Measurements from ENCODE around the gene KCNMB1. TPM values are rescaled to one million over a fixed set of nuclear protein-coding genes. Genes with fewer than 3 reads are reported as not detected.

Gene KCNMB1, protein sequence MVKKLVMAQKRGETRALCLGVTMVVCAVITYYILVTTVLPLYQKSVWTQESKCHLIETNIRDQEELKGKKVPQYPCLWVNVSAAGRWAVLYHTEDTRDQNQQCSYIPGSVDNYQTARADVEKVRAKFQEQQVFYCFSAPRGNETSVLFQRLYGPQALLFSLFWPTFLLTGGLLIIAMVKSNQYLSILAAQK
- 0.61 TPM for polyA plus RNA-seq (ENCODE audit: insufficient read length)

GRCh38 chr5:170388818-170389549, at the start of gene KCNMB1:
KCNMB1 (minus strand) TSS chr5:170389367; CDS start chr5:170385447, 3,920 bp downstream.
- no peak for DNase-seq (ENCODE audit: low read depth)

DNA sequence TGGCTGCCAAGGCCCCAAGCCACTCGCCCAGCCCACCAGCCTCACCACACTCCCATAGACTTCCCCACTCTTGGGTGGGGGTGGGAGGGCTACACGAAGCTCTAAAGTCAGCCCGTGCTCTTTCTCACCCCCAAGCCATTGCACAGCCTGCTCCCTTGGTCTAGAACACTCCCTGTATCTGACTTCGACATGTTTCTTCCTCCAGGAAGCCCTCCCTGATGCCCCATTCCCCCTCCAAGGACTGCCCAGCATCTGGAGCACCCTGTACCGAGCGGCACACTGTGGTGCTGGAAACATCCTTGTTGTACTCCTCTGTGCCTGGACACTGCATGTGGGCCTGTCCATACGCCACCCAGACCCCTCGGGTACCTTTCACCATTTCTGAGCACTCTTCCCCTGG, 49.4 kb upstream of the KCNMB1 start:
- no peak for DNase-seq (ENCODE audit: low read depth)

DNA sequence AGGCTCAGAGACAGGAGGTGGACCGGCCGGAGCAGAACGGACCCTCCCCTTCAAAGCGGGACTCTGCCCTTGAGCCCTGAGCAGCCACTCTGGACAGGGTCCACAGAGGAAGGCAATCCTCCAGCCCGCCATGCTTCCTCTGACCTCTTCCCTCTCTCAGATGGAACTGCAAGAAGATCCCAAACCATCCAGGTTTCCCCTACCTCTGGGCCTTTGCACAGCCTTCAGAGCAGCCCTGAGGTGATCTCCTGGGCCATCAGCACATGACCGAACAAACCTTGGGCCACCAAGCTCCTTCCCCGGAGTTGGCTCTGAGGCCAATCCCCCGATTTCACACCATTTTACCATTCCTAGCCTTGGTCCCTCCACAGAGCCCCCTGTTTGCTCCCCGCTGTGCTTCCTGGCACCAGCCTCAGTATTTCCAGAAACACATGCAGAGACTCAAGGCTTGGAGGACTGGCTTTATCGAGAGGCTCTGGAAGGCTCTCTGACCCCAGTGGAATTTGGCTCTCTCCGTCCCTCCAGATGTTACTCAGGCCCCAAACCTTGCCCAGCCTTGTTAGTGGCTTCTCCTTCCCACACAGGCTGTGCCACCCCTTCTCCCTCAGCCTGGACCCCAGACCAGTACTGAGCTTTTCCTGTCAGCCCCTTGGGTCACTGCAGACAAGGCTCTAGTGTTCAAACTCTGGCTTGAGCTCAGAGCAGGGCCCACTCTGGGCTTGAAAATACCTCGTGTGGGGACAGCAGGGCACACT, 48.6 kb upstream of the KCNMB1 start:
- DNase-seq (ENCODE audit: low read depth), result no peak

DNA sequence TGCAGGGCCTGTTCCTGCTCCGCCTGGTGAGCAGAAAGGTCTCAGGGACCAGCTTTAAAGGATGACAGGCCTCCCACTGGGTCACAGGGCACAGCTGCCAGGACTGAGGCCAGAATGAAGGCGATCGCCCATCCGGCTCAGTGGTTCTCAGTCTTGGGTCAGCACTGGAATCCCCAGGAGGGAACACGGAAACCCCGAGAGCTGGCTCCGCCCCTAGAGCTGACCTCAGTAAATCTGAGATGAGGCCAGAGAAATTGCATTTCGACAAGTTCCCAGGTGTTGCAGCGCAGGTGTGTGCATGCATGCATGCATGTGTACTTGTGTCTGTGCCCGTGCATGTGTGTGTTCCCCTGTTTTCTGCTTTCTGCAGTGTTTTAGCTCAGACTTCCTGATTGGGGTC, 47.2 kb upstream of the KCNMB1 start:
- no peak for DNase-seq (ENCODE audit: low read depth)

DNA sequence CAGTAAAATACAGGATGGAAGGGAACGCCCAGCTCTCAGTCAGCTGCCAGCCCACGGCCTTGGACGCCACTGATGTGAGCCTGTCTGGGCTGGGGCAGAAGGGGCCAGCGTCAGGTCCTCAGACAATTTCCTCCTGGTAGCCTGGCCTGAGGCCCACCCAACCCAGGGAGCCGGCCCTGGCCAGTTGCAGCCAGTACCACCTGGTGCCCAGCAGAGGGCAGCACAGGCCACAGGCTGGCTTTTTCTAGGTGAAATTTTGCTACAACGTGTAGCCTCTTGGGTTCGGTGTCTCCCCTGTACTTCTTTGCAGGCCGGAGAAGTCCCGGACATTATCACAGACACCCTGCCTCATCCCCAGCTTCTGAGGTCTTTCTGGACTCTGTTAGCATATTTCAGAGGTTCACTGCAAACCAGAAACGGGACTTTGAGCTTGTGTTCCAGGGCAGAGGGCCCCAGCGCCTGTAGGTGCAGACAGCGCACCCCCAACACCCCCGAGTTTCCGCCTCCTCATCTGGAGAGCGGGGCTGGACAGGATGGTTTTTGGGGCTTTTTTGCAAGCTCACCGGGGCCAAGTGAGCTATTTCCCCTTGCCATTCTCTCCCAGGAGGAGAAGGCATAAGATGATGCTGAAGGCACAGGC, 45.9 kb upstream of the KCNMB1 start:
- DNase-seq (ENCODE audit: low read depth), result no peak

- DNase-seq (ENCODE audit: low read depth), result no peak
Measured at GRCh38 chr5:170432669-170433068, 43.5 kb upstream of the KCNMB1 start.

GRCh38 chr5:170431571-170431970, 42.4 kb upstream of the KCNMB1 start:
- DNase-seq (ENCODE audit: low read depth), result no peak

- no peak for DNase-seq (ENCODE audit: low read depth)
Measured at GRCh38 chr5:170430866-170431437, 41.8 kb upstream of the KCNMB1 start.

DNA sequence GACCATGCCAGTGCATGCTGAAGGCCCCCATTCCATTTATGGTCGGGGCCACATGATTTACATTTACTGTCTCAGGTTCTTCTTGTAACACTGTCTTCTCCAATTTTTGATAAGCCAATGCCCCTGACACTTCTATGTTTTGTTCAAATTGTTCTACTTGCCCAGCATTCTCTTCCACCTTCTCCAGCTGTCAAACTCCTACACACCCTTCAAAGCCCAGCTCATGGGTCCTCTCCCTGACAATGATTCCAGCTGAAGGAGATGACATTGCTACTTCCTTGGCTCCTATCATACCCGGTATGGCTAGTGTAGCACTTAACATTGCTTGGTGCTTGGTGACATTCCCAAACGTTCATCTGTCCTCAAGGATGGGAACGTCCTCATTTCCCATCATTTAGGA, 41.1 kb upstream of the KCNMB1 start:
- no peak for DNase-seq (ENCODE audit: low read depth)

GRCh38 chr5:170429014-170429413, 39.8 kb upstream of the KCNMB1 start:
- DNase-seq (ENCODE audit: low read depth), result no peak

DNA sequence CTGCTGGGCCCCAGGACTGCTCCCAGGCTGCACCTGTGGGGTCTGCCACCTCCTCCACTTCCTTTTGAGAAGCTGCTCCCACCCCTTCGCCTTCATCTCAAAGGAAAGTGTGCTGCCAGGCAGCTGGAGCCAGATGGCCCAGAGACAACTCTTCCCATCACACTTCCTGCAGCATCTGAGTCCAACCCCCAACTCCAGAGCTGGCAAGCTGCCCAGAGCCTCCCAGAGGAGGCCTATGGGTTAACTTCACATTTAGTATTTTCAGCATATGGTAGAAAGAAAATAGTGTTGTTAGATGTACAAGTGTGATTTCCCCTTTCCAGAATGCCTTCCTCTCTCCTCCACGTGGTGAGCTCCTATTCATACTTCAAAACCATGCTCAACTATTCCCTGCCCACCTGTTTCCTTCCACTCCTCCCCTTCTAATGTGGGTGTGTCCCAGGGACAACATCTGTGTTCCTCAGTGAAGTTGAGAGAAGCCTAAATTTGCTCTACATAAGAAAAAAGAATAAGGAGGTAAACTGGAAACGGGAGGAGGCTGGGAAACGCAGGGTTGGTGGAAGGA, 38.6 kb upstream of the KCNMB1 start:
- DNase-seq (ENCODE audit: low read depth), result peak; percentile 77

- no peak for DNase-seq (ENCODE audit: low read depth)
Measured at GRCh38 chr5:170426786-170427185, 37.6 kb upstream of the KCNMB1 start.

DNA sequence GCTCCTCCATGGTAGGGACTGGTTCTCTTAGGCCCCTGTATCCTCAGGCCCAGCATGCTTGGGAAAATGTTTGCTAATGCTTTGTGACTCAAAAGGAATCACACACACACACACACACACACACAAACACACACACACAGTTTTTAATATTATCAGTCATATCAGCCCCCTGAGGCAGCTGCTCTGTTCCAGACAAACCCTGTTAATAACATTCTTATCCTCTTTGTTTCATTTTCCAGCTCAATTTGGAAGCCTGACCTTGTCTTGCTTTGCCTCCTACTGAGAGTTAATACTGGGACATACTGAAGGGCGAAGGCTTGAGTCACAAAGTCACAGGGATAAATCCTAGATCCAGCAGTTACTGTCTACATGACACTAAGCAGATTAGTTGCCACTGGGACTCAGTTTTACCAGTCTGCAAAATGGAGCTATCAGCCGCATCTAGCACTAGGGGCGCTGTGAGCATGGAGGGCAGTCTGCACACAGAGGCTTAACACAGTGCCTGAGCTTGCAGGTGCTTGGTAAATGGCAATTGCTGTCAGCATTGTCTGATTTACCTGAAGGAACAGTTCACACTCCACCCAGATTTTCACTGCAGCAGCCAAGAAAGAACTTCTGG, 37.1 kb upstream of the KCNMB1 start:
- no peak for DNase-seq (ENCODE audit: low read depth)

- DNase-seq (ENCODE audit: low read depth), result no peak
Measured at GRCh38 chr5:170425731-170426130, 36.6 kb upstream of the KCNMB1 start.

DNA sequence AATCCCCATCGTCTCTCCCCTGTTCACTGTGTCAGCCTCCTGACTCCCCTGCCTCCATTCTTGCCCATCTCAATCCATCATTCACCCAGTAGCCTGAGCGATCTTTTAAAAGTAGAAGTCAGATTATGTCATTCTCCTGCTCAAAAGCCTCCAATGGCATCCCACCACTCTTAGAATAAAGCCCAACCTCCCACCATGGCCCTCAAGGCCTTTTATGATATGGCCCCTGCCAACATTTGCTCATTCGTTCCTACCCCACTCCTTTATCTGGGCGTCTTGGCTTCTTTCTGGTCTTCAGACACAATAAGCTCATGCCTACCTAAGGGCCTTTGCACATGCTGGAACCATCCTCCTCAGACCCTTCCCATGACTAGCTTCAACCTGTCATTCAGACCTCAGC, 35.5 kb upstream of the KCNMB1 start:
- DNase-seq (ENCODE audit: low read depth), result no peak

GRCh38 chr5:170423692-170424091, 34.5 kb upstream of the KCNMB1 start:
- no peak for DNase-seq (ENCODE audit: low read depth)

- peak; percentile 62 for DNase-seq (ENCODE audit: low read depth)
Measured at GRCh38 chr5:170421826-170422225, 32.7 kb upstream of the KCNMB1 start.

GRCh38 chr5:170420806-170421412, 31.7 kb upstream of the KCNMB1 start:
- DNase-seq (ENCODE audit: low read depth), result peak; percentile 60

DNA sequence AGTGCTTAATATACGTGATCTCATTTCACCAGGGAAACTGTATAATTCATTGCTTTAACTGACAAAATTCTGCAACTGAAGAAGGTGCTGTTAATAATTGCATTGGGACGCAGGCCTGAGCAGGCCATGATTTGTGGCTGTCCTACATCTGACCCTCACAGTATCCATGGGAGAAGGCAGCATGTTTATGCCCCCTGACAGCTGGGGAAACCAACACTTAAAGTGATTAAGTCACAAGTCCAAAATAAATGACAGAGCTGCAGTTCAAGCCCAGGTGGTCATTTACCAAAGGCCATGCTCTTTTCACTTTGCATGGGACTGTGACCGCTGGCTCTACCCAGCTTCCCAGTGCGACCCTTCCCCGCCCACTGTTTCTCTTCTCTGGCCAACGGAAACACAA, 30.5 kb upstream of the KCNMB1 start:
- DNase-seq (ENCODE audit: low read depth), result no peak

- DNase-seq (ENCODE audit: low read depth), result no peak
Measured at GRCh38 chr5:170418736-170419135, 29.6 kb upstream of the KCNMB1 start.

- no peak for DNase-seq (ENCODE audit: low read depth)
Measured at GRCh38 chr5:170416526-170416925, 27.4 kb upstream of the KCNMB1 start.
